Measurements from ENCODE around the gene TEDC1.

DNA sequence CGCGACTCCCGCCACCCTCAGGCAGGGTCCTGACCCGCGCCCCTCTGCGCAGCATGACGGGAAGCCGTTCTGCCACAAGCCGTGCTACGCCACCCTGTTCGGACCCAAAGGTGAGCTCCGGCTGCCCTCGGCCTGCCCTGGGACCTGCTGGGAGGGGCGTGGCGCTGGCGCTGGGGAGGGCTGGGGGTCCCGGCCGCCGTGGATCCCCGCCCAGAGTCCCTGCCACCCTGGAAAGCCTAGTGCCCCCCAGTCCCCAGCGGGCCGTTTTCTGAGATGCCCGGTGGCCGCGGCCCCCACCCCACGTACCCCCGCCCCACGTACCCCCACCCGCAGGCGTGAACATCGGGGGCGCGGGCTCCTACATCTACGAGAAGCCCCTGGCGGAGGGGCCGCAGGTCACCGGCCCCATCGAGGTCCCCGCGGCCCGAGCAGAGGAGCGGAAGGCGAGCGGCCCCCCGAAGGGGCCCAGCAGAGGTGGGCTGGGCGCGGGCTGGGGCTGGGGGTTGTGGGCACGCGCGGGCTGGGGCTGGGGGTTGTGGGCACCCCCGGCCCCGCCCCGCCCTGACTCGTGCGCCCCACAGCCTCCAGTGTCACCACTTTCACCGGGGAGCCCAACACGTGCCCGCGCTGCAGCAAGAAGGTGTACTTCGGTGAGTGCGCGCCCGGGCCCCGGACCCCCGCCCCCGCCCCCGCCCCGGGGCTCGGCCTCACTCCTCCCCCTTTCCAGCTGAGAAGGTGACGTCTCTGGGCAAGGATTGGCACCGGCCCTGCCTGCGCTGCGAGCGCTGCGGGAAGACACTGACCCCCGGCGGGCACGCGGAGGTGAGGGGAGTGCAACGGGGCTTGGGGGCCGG lies 12.4 kb upstream of the TEDC1 start:
- TF ChIP-seq POLR2A (IDR thresholded peaks at IDR 0.05) (no peak), POLR2AphosphoS5 (IDR thresholded peaks at IDR 0.05) (no peak)
- TF ChIP-seq, protein P1, sequence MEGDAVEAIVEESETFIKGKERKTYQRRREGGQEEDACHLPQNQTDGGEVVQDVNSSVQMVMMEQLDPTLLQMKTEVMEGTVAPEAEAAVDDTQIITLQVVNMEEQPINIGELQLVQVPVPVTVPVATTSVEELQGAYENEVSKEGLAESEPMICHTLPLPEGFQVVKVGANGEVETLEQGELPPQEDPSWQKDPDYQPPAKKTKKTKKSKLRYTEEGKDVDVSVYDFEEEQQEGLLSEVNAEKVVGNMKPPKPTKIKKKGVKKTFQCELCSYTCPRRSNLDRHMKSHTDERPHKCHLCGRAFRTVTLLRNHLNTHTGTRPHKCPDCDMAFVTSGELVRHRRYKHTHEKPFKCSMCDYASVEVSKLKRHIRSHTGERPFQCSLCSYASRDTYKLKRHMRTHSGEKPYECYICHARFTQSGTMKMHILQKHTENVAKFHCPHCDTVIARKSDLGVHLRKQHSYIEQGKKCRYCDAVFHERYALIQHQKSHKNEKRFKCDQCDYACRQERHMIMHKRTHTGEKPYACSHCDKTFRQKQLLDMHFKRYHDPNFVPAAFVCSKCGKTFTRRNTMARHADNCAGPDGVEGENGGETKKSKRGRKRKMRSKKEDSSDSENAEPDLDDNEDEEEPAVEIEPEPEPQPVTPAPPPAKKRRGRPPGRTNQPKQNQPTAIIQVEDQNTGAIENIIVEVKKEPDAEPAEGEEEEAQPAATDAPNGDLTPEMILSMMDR (IDR thresholded peaks at IDR 0.05): no peak

Data from breast epithelium (tissue), 3 donors.